HG03575 (cell line): Measurements from ENCODE around the gene GLIS1.

Source experiments
- ATAC-seq: cut with Tn5 transposase; IDR thresholded peaks from one replicate; pipeline ENCODE4 v1.9.1; 2021; ENCODE audit not compliant: unreplicated experiment, insufficient number of reproducible peaks, low FRiP score; ENCODE audit errors: extremely low read depth

Gene GLIS1

DNA sequence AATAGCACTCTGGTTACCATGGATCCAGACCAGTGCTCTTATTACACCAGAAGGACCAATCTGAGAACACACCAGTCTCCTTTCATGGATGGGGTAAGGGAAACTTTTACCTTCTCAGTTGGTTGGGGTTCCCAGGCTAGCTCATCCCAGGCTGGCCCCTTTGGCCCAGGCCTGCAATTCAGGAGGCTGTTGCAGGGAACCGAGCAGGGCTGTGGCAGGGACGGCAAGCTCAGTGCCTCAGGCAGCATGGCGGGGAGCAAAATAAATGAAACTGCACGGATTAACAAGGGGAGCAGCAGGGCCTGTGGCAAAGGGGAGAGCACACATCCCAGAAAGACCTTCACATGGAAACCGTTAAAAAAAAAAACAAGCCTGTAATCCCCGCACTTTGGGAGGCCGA, 222.8 kb downstream of the GLIS1 start:
- ATAC-seq: no peak

DNA sequence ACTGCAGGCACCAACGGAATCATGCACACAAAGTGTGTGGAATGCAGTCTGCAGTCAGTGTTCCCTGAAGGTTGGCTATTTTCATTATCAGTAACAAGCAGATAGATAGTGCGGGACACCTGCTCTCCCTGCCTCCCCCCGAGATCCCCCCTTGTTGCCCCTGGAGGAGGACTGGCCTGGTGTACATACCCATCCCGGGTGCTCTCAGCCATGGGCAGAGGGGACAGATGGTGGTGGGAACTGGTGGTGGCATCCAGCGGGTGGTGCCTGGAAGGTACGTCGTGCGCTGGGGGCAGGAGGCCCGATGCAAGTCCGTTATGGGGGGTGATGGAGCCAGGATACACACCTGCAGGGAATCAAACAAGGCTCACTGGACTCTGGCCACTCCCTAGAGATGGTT, 224.5 kb downstream of the GLIS1 start:
- no peak for ATAC-seq

DNA sequence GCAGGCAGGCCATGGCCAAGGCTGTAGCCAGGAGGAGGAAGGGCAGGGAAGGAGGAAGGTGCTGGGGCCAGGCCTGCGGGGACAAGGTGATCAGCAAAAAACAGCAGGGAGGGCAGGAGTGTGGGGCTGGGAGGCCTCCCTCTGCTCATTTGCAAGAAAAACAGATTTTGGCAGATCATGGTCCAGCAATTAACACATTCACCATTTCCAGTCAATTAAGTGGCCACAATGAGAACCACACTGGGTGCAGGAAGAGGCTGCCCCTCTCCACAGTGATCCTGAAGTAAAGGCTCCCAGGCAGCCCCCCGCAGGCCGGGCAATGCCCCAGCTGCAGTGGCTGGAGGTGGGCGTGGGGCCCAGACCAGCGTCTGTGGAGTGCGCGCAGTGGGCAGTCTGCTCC, 225.1 kb downstream of the GLIS1 start:
- no peak for ATAC-seq

DNA sequence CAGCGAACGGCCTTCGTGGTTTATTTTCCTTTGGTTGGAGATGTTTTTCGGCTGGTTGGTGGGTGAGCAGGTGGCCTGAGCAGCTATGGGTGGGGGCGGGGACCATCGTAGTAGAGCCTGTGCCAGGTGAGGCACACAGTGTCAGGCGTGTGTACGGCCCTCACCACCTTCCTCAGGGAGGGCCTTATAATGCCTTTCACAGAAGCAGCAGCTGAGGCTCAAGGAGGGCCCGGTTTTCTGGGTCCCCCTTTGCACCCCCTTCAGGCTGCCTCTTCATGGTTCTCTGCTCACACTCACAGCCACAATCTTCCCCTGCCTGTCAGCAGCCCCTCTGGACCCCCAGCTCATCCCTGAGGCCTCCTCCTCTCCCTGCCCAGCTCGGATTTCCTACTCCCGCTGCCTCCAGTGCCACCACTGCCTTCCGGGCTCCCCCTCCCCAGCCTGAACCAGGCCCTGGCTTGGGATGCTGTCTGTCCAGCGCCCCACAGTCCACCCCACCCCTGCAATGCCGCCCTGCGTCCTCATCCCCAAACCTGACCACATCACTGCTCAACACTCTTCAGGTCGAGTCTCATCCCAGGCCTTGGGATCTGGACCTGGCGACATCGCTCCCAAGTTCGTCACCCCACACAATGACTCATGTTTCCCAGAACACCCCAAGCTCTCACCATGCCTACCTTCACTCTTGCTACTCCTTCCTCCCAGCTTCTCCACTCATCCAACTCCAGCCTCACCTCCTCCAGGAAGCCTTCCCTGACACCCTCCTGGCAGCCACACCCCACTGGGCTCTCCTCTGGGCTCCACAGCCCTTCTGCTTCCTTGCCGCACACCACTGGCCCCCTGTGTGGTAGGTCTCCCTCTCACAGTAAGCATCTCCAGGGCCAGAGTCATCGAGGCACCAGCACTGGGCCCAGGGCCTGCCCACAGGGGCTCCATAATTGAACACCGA, 225.9 kb downstream of the GLIS1 start:
- ATAC-seq: no peak

DNA sequence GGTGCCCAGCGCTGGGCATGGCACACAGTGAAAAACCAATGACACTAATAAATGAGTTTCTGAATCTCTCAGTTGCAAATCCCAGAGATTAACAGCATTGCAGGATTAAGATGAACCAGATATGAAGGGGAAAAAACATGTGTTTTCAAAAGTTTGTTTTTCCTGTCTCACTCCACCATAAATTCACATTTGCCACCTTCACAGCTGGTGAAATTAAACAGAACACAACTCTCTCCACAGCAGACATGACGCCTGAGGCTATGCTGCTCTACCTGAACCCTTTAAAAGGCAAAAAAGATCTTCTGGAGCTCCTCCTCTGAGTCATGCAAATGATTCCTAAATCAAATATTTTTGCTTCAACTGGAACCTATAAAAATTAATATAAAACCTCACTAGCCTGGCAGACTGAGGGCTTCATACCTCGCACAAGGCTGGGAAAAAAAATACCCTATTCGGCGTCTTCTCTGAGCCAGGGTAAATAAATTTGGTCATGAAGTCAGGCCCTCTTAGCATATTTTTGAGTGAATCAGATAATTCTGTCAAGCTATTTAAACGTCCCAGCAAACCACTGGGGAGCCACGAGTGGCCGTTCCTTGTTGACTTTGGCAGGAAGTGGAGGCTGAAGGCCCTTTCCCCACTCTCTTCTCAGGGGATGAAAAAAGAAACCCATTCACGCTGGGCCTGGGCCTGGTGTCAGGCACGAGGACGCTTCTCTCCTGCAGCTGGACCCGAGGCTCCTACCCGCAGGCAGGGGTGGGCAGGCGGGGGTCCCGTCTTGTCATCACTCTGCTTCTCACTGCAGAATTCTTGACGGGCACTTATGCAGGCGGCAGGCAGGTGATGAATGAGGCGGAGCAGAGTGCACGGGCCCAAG, 226.8 kb downstream of the GLIS1 start:
- ATAC-seq: no peak

DNA sequence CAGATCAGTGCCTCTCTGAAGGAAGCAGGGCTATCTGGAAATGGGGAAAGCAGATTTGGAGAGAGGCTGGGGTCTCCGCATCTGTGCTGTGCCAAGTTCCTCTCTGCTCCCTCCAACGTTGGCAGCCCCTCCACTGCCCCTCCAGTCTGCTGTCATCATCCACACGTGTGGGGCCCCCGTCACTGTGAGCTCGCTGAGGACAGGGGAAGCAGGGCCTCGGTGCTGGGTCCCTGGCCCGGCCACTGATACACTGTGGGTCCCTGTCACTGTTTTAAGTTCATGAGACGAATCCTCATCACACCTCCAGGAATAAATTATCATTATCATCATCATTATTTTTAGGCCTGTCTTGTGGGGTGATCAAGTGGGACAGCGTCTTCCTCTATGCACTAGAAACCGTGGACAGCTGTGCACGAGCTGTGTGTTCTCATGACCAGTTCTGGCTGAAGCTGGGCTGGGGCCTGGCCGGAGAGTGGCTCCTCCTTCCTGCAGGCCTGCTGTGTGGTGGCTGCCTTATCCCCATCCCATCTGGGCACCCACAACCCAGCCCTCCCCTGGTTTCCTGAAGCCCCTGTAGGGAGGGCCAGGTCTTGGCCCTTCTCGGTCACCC, 227.5 kb downstream of the GLIS1 start:
- no peak for ATAC-seq

DNA sequence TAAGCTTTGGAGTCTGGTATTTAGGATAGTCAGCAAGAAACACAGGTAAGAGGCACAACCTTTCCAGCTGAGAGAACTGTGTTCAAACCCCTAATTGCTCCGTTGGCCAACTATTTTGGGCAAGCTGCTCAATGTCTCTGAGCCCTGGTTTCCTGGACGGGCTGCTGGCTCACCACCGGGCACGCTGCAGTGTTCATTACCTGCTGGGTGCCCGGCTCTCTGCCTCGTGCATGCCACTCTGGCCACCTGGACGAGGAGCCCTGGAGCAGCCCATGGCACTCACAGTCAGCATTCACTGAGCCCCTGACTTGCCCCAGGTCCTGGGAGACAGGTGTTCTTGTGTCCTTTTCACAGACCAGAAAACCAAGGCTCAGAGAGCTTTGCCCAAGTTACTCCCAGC, 228.7 kb downstream of the GLIS1 start:
- ATAC-seq: no peak

DNA sequence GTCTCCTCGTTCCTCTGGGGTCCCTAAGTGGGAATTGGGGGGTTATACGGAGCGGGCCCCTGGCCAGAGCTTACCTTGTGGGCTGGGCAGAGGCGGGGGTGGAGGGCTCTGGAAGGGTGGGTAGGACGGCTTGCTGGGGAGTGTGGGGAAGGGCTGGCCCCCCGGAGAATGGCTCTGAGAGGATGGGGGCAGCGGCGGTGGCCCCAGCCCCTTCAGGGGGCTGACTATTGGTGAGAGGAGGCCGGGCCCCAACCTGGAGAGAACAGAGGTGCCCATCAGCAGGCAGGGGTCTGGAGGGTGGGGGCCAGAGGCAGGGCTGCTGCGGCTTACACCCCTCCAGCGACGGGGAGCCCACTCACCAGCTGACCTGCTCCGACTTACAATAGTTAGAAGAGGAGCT, 229.2 kb downstream of the GLIS1 start:
- no peak for ATAC-seq

DNA sequence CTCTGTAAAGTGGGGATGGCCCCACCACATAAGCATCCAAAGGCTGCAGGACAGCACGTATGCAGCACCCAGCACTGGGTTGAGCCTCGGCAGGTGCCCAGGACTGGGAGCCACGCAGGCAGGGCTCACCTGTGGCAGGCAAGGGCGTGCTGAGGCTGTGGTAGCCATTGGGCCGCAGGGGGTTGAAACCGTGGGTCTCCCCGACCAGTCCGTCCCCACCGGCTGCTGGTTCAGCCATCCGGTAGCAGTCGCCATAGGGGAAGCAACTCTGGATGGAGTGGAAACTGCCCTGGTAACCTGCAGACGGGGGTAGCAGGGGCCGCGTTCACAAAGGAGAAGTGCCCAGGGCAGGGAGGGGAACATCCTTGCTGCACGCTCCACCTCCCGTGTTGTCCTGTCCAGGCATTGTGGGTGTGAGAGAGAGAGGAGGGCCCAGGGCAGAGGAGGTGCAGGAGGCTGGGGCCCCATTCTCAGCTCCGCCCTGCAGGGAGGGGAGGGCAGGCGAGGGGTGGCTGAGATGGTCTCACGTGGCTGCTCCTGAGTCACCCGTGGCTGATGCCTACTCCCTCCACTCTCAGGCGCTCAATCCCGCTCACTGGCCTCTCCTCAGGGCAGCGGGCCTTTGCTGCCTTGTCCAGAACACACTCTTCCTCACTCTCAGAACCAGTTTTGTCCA, 229.8 kb downstream of the GLIS1 start:
- no peak for ATAC-seq

DNA sequence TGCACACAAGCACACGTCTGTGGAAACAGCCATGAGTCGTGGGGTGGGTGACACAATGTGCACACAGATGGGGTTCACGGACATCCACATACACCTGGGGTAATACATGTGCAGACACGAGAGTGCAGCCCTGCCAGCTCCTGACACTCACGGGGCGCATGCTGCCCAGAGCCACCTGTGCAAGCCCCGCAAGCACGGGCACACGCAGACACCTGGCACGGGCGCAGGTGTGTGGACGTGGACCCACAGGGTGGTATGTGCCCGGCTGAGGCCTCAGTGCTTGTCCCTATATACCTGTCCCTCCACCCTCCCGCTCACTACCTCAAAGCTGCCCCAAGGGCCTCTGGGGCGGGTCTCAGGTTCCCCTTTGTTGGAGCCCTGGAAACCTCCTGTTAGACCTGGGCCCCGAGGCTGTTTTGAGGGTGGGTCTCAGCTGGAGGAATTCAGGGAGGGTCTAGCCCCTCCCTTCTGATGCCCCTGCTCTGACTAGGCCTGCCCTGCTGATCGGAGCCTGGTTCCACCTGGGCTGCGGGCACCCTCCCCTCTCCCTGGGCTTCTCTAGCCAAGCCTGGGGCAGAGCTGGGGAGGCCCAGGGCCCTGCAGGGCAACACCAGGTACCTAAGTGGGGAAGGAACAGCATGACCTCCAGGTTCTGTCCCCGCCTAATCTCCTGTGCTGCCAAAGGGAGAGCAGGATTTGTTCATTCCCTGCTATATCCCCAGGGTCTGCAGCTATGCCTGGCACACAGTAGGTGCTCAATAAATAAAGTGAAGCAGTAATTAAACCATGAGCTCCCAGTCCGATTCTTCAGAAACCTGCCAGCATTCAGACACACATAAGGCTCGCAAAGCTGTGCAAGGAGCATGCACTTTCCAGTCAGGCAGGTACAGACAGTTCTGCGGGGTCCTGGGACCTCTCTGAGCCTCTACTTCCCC, 230.6 kb downstream of the GLIS1 start:
- no peak for ATAC-seq

DNA sequence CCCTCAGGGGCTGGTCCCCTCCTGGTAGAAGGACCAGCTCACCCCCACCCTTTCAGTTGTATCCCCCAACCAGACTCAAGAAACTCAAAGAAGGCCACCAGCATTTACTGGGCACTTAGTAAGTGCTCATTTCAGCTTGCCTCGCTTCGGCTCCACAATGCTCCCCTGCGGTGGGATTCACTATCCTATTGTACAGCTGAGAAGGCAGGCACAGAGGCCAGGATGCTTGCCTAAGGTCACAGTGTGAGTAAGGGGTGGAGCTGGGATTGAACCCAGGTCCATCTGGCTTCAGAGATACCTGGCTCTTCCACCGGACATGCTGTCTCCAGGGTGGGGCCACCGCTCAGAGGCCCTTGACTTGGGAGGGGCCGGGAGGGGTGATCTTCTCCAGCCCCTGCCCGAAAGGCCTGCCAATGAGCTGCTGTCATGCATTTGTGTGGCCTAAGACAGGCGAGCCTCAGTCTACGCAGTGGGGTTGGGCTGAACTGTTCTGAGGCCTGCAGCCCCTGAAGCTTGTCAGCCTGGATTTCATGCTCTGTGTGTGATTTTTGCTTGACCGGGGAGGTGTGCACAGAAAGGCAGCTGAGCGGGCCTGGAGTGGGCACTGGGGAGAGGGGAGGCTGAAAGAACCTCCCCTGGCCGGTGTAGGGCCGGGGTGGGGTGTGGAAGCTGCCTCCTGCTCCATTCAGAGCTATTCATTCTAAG, 231.7 kb downstream of the GLIS1 start:
- ATAC-seq: no peak

DNA sequence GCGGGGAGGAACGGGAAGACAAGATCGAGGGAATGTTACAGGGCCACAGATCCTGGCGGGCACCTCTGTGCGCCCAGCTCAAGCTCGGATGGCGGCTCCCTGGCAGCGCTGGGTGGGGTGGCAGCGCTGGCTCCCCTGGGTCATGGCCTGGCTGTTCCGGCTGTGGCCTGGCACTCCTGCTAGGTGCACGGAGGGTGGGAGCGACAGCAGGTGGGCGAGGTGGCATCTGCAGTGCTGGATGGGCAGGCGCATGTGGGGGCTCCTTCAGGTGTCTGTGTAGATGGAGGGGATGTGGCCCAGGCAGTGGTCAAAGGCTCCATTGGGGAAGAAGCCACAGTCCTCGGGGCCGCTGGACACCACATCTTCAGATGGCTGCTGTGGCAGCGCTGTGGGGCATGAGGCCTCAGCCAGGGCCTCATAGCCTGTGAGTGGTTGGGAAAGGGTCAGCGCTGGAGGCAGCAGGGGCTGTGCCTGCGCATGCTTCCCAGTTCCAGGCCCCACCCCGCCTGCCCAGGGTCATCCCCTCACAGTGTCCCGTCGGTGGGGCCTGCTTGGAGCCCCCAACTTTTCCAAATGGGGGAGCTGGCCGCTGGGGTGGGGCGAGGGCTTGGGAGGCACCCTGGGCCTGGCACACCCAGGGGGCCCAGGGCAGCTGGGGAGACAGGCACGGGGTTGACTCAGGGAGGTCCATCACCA, 232.5 kb downstream of the GLIS1 start:
- no peak for ATAC-seq

DNA sequence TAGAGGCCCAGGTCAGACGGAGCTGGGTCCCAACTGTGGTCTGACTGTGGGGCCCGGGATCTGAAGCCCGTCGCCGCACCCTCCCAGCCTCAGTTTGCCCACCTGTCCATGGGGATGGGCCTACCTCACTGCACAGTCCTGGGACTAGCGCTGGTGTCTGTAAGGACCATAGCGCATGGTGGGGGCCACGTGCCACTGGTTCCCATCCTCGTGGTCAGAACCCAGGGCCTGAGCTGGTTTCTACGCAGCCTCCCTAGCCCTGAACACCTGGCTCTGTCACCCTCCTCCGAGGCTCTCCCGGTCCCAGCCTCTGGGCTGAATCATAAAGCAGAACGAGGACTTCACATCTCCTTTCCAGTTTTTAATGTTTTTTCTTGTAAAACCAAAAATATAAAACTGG, 233.1 kb downstream of the GLIS1 start:
- ATAC-seq: no peak

DNA sequence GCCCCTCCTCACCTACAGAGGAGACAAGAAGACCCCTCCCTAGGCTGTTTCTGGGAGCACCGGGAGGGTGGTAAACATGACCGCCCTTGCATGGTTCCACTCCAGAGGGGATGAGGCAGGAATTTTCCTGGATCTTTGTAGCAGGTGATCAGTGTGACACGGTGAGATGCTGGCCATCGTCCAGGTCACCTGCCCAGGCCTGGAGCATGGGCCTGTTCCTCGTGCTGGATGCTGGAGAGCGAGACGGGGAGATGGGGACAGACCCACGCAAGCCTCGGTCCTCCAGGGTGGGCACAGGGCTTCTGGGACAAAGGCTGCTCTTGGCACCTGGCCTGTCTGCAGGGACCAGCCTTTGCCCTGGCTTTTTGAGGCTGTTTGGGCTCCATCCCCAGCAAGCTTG, 233.6 kb downstream of the GLIS1 start:
- ATAC-seq: no peak

DNA sequence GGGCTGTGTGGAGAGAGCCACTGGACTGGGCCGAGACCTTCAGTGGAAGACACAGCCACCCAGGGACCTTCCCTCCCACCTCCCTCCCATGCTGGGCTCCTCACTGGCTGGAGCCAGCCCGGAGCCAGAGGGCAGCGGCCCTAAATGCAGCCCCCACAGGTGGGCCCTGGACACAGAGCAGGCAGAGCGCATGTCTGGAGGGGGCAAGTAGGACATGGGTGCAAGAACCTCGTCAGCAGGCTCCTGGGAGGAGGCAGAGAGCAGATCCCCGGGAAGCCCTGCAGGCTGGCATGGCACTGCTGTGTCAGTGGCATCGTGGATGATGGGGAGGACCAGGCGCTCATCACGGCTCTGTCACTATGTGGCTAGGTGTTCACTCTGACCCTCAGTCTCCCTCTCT, 234.1 kb downstream of the GLIS1 start:
- ATAC-seq: no peak

DNA sequence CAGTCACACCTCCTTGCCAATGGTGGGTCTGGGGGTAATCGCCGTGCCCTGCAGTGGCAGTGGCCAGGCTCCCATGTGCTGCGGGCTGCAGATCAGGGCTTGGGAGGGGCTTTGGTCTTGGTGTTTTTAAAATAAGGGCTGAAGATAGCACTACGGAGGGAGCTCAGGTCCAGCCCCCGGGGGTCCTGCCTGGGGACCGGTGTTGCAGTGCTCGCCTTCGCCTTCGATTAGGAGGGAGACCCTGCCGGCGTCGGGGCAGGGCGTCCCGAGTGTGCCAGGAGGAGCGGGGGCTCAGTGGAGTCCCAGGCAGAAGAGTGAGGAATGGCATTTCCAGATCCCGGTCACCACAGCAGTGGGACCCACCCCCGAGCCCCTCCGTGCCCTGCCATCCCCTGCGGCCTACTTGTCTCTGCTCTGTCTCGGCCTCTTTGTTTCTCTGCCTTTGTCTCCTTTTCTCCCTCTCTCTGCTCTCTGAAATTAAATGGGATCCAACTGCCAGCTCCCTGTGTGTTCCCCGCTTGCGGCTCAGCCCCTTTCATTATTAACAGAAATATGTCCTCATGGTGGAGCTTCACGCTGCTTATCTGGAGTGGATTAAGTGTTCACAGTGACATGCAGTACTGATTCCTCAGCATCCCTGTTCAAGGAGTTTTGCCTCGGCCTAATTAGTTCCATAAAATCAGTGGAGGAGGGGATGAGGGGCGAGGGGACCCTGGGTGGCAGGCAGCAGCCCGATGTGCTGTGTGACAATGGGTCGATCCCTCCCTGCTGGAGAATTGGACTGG, 235.3 kb downstream of the GLIS1 start:
- no peak for ATAC-seq
